ENCODE measurements around the gene PDE4D.

The PDE4D gene

GRCh38 chr5:59553992-59554391, 339.5 kb downstream of the PDE4D start:
- no peak for DNase-seq (ENCODE audit: low read depth, low spot score)

GRCh38 chr5:59548807-59549357, 344.6 kb downstream of the PDE4D start:
- DNase-seq (ENCODE audit: low read depth, low spot score) = no peak

- DNase-seq (ENCODE audit: low read depth, low spot score) = no peak
Observed at GRCh38 chr5:59547731-59548130, 345.8 kb downstream of the PDE4D start.

GRCh38 chr5:59544573-59544972, 349.0 kb downstream of the PDE4D start:
- DNase-seq (ENCODE audit: low read depth, low spot score) = no peak

- DNase-seq (ENCODE audit: low read depth, low spot score) = no peak
Observed at GRCh38 chr5:59543821-59544442, 349.6 kb downstream of the PDE4D start.

GRCh38 chr5:59542851-59543820, 350.4 kb downstream of the PDE4D start:
- DNase-seq (ENCODE audit: low read depth, low spot score) = no peak

GRCh38 chr5:59542306-59542705, 351.2 kb downstream of the PDE4D start:
- DNase-seq (ENCODE audit: low read depth, low spot score) = no peak

GRCh38 chr5:59540366-59540765, 353.2 kb downstream of the PDE4D start:
- DNase-seq (ENCODE audit: low read depth, low spot score) = no peak

- DNase-seq (ENCODE audit: low read depth, low spot score) = no peak
Observed at GRCh38 chr5:59538750-59539121, 354.8 kb downstream of the PDE4D start.

GRCh38 chr5:59537961-59538749, 355.4 kb downstream of the PDE4D start:
- no peak for DNase-seq (ENCODE audit: low read depth, low spot score)

- no peak for DNase-seq (ENCODE audit: low read depth, low spot score)
Observed at GRCh38 chr5:59536875-59537274, 356.7 kb downstream of the PDE4D start.

GRCh38 chr5:59535561-59535960, 358.0 kb downstream of the PDE4D start:
- no peak for DNase-seq (ENCODE audit: low read depth, low spot score)

- DNase-seq (ENCODE audit: low read depth, low spot score) = no peak
Observed at GRCh38 chr5:59533730-59534108, 359.8 kb downstream of the PDE4D start.

GRCh38 chr5:59532979-59533729, 360.4 kb downstream of the PDE4D start:
- no peak for DNase-seq (ENCODE audit: low read depth, low spot score)

- no peak for DNase-seq (ENCODE audit: low read depth, low spot score)
Observed at GRCh38 chr5:59529239-59529638, 364.3 kb downstream of the PDE4D start.

- no peak for DNase-seq (ENCODE audit: low read depth, low spot score)
Observed at GRCh38 chr5:59528202-59528862, 365.2 kb downstream of the PDE4D start.

GRCh38 chr5:59525957-59526356, 367.6 kb downstream of the PDE4D start:
- no peak for DNase-seq (ENCODE audit: low read depth, low spot score)

- DNase-seq (ENCODE audit: low read depth, low spot score) = no peak
Observed at GRCh38 chr5:59525311-59525710, 368.2 kb downstream of the PDE4D start.

- no peak for DNase-seq (ENCODE audit: low read depth, low spot score)
Observed at GRCh38 chr5:59522201-59522831, 371.2 kb downstream of the PDE4D start.

- no peak for DNase-seq (ENCODE audit: low read depth, low spot score)
Observed at GRCh38 chr5:59521476-59521875, 372.1 kb downstream of the PDE4D start.

Data from activated naive CD8-positive, alpha-beta T cell treated with anti-CD3 and anti-CD28 coated beads, Interleukin-2, amount 50 U/mL, for 16 hours (primary cell).